RWPE1 (cell line): ENCODE data around the gene TMEM191C.
"Not testable (repeated sequence)": the region's sequence is repeated elsewhere in the genome, so short reads cannot be mapped to it uniquely, and the experiment has no call there.

ENCODE experiments used
- CTCF ChIA-PET: fragments of 350-600 bp; sonication (Branson Sonifier 250); formaldehyde crosslinking; extraction: SDS; loops from one replicate; lab custom pipeline; 2021; lab: Yijun Ruan, JAX
- POLR2A ChIA-PET: fragments of 400-600 bp; formaldehyde crosslinking; extraction: SDS; loops from one replicate; lab custom pipeline; 2020; ENCODE audit warnings: antibody characterized with exemption; ENCODE audit not compliant: low non-redundant PET; lab: Yijun Ruan, JAX
- DNase-seq: peaks from one replicate; pipeline ENCODE4 v3.0.0; 2012; ENCODE audit warnings: low spot score
- H3K27ac ChIP-seq: fragments of 450-650 bp; 2 replicates; pipeline ENCODE4 v1.5.1; 2017

The TMEM191C gene

DNA sequence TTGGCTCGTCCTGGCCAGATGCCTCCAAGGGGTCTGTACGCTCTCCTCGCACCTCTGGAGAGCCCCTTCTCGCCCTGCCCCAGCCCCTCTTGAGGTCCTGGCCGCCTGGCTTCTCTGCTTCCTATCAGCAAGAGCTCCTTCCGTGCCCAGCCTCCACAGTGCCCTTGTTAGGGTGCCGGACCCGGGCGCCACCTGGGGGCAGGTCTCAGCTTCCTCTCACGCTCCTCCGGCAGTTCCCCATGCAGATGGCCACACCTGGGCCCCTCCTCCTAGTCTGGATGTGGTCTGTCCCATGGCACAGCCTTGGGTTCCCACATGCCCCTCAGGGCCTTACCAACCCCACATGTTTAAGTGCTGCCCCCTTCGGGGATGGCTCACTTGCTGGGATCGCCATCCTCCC, 6.5 kb downstream of the TMEM191C start:
- POLR2A ChIA-PET, CTCF ChIA-PET, H3K27ac ChIP-seq, DNase-seq: not testable (repeated sequence)

DNA sequence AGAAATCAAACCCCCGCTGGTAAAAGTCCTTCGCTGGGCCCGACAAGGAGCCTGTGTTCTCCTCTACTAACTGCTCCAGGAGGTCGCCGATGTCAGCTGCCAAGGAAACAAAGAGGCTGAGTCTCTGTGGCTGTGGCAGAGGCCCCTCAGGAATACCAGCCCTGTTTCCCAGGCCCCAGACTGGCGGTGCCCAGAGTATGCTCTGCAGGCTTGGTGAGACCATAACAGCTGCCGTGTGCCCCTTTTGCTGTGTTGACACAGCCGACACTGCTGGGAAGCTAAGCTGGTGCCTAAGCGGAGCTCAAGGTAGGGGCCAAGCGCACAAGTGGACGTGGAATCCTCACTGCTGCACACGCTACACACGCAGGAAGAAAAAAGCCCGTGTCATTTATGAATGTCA, 16.9 kb downstream of the TMEM191C start:
- CTCF ChIA-PET, H3K27ac ChIP-seq, POLR2A ChIA-PET, DNase-seq: not testable (repeated sequence)

DNA sequence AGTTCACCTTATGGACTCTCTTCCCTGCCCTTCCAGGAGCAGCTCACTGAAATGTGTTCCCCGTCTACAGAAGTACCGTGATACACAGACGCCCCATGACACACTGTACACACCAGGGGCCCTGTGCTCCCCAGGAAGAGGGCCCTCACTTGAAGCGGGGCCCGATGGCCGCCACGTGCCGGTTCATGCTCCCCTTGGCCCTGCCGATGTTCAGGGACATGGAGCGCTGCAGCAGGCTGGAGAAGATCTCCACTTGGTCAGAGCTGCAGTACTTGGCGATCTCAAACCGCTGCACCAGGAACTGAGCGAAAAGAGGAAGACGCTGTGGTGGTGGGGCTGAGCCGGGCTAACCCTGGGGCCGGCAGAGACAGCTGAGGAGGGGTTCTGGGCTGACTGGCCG, 20.5 kb downstream of the TMEM191C start:
- DNase-seq, CTCF ChIA-PET, POLR2A ChIA-PET: not testable (repeated sequence)

GRCh38 chr22:21489149-21489680, 22.0 kb downstream of the TMEM191C start:
- POLR2A ChIA-PET, DNase-seq, CTCF ChIA-PET: not testable (repeated sequence)

More for the DNA sequence above, 20.5 kb downstream of the TMEM191C start:
- not testable (repeated sequence) for H3K27ac ChIP-seq

GRCh38 chr22:21490556-21490955, 23.4 kb downstream of the TMEM191C start:
- POLR2A ChIA-PET, H3K27ac ChIP-seq, CTCF ChIA-PET, DNase-seq: not testable (repeated sequence)

More at GRCh38 chr22:21489149-21489680, 22.0 kb downstream of the TMEM191C start:
- H3K27ac ChIP-seq: not testable (repeated sequence)

DNA sequence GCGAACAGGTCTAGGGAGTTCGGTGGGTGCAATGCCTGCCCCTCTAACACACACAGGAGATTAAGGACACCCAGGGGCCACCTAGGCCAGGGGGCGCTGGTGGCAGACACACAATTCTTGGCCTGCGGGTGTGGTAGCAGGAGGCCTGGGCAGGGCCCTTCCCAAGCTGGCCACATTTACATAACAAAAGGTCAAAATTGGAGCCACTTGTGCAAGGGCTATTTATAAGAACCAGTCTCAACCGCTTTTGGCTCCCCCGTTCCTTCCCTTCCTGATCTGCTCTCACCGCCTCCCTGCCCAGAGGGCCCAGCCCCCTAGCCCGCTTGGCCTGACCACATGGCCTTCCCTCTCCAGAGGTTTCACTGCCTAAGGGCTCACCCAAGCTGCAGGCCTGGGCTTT, 25.1 kb downstream of the TMEM191C start:
- POLR2A ChIA-PET, CTCF ChIA-PET, DNase-seq, H3K27ac ChIP-seq: not testable (repeated sequence)

DNA sequence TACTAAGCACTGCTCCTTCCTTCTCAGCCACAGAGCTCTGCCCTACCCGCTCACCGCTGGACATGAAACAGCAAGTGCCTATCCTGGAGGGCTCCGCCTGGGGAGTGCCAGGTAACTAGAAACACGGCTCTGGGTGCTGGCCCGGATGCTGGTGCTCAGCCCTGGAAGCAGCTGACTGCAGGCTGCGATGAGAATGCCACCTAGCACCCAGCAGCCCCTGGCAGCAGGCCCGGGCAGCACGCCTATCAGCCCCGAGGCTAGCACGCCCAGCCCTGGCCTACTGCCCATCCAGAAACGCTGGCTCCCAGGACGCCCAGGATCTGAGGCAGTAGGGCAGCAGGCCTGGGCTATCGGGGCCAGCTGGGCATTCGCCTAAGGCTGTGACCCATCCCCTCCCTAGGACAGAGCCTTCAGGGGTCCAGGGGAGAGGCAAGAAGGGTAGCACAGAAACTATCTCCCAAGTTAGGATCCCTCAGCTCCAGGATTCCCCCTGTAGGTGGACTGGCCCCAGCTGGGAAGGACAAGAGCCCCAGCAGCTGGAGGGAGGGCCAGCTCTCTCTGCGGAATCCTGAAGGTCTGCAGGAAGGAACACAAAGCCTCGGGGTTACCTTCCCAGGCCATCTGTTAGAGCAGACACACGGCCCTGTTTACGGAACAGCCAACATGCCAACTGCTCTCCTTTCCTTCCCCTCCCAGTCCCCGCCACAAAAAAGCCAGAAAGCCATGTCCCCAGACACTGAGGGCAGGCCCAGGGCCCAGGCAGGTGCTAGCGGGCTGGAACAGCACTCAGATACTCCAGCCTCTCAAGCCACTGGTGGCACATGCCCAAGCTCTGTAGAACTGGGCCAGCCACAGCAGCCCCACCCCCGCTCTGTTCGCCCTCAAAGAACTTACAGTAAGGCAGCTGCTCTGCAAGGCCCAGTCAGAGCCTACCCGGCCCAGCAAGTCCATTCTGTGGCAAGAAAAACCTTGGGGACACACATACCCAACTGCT, 26.9 kb downstream of the TMEM191C start:
- CTCF ChIA-PET, DNase-seq, H3K27ac ChIP-seq, POLR2A ChIA-PET: not testable (repeated sequence)

DNA sequence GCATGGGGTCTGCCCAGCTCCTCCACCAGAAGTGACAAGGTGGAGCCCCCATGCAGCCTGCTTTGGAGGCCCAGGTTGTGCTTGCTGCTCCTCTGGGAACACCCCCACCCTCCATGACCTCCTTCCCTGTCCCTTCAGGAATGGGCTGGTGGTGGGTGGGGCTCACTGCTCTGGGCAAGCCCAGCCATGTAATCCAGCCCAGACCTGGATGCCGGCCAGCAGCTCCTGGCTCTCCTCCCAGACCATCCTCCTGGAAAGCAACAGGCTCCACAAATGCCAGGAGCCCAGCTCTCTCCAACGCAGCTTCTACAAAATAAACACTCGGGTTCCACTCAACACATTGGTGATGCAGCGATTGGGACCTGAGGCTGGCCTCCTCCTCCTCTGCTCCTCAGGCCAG, 30.8 kb downstream of the TMEM191C start:
- H3K27ac ChIP-seq, DNase-seq, CTCF ChIA-PET, POLR2A ChIA-PET: not testable (repeated sequence)

DNA sequence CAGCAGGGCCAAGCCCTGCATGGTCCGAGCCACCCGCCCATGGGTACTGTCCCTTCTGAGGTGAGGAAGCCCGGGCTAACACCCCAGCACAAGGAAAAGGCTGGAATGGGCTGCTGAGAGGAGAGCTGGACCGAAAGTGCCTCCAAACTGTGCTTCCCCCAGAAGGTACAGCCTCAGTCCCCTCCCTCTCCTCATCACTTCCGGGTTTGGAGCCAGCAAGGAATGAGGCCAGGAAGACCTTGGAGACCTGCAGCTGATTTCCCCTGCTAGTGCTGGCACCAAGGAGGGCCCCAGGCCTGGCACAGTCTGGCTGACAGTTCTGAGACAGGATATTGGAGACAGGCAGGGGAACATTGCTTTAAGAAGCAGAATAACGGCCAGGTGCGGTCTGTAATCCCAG, 31.3 kb downstream of the TMEM191C start:
- CTCF ChIA-PET, H3K27ac ChIP-seq, POLR2A ChIA-PET, DNase-seq: not testable (repeated sequence)

DNA sequence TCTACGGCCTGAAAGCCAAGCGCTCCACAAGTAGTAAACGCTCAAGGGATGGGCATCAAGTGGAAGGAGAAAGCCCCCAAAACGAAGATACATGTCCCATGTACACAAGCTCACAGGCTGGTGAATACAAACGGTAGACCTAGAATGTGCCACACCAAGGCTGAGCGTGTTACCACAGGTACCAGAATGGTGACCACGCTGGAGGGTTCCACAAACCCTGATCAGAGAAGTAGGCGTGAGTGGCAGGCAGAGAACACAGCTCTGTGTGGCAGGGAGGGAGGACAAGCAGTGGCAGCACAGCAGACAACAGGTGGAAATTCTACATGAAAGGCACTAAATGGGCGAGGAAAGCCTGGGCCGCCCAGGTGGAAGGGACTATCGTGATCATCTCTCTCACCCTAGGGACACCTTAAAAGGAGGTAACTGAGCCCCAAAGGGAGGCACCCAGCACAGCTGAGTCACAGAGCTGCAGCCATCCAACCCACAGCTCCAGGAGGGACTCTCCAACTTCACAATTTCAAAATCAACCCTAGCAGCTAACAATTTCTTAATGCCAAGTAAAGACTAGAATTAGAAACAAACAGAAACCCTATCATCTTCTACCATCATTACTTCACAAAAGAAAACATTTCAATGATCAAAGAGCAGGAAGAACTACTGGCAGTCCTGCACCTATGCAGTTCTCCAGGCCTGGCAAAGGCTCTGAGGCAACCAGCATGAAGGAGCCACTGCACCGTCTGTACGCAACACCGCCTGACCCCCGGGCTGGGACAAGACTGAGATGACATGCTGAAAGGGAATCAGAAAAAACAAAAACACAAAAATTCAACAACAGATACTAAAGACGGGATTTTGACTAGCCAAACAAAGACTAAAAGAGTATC, 32.7 kb downstream of the TMEM191C start:
- H3K27ac ChIP-seq, CTCF ChIA-PET, DNase-seq, POLR2A ChIA-PET: not testable (repeated sequence)

GRCh38 chr22:21510397-21510796, 43.2 kb downstream of the TMEM191C start:
- DNase-seq, CTCF ChIA-PET, H3K27ac ChIP-seq, POLR2A ChIA-PET: not testable (repeated sequence)

DNA sequence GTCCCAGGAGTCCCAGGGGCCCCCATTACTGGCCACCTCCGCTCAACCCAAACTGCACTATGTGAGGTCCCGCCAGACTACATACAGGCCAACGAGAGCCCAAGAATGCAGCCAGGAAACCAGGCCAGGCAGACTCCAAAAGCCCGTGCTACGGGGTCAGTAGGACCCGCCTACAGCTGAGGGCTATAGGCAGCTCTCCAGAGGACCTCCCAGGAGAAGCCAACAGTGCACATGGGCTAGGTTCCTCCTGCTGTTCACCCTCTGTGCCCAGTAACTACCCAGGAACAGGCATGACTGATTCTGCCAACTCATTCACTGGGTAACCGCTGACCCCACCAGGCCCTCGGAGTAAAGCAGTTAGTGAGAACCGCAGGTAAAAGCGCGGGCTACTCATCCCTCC, 44.8 kb downstream of the TMEM191C start:
- DNase-seq, CTCF ChIA-PET, POLR2A ChIA-PET, H3K27ac ChIP-seq: not testable (repeated sequence)

DNA sequence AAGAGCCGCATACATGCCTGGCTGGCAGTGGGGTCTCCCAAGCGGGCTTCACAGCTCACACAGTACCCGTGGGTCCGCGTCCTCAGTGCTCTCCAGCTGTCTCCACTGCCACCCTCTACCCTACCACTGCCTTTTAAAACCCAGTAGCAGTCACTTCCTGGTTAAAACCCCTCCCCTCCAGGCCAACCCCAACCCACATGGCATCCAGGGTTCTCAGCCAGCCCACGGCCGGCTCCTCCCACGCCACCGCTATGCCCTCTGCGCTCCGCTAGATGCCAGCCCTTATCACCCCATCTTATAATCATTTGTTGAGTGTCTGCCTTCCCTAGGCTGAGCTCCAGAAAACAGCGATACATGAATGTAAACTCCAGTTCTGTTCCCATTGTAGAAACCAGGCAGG, 46.9 kb downstream of the TMEM191C start:
- CTCF ChIA-PET, DNase-seq, POLR2A ChIA-PET: not testable (repeated sequence)

GRCh38 chr22:21515234-21515633, 48.0 kb downstream of the TMEM191C start:
- DNase-seq, H3K27ac ChIP-seq, CTCF ChIA-PET, POLR2A ChIA-PET: not testable (repeated sequence)

More for the DNA sequence above, 46.9 kb downstream of the TMEM191C start:
- H3K27ac ChIP-seq: not testable (repeated sequence)

DNA sequence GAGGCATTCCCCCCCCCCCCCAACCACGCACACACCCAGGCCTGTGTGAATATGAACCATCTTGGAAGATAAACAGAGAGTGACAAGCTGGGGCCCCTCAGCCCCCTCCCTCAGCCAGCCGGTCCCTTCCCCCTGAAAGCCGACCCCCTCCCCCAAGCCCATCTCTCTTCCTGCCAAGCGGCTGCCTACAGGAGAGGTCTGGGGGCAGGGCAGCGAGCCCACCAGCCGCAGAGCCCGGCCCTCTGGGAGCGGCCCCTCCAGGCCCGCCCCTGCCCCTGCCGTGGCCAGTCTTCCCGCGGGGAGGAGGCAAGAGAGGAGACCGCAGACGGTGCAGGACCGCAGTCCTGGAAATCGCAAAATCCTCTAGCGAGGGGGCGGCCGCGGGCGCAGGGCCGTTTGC, 49.3 kb downstream of the TMEM191C start:
- H3K27ac ChIP-seq, POLR2A ChIA-PET, DNase-seq, CTCF ChIA-PET: not testable (repeated sequence)

GRCh38 chr22:21516970-21517764, 50.0 kb downstream of the TMEM191C start:
- POLR2A ChIA-PET, H3K27ac ChIP-seq, DNase-seq, CTCF ChIA-PET: not testable (repeated sequence)
